HG02623 (cell line): ENCODE results near the gene NUDCD3.

Source experiments
- ATAC-seq: cut with Tn5 transposase; IDR thresholded peaks from one replicate; pipeline ENCODE4 v1.9.1; 2021; ENCODE audit warnings: moderate library complexity; ENCODE audit not compliant: unreplicated experiment

NUDCD3 gene

GRCh38 chr7:44490351-44491200, at the start of gene NUDCD3:
NUDCD3 (minus strand) TSS chr7:44490658; CDS start chr7:44490600, 58 bp downstream.
- ATAC-seq, result peak; percentile 94

- no peak for ATAC-seq
Measured at GRCh38 chr7:44539669-44540506, 49.4 kb upstream of the NUDCD3 start.

- ATAC-seq, result no peak
Measured at GRCh38 chr7:44538798-44539668, 48.6 kb upstream of the NUDCD3 start.

GRCh38 chr7:44538093-44538797, 47.8 kb upstream of the NUDCD3 start:
- ATAC-seq, result no peak

- ATAC-seq, result no peak
Measured at GRCh38 chr7:44537442-44537841, 47.0 kb upstream of the NUDCD3 start.

- ATAC-seq, result no peak
Measured at GRCh38 chr7:44536090-44536489, 45.6 kb upstream of the NUDCD3 start.

- ATAC-seq, result no peak
Measured at GRCh38 chr7:44535348-44536064, 45.0 kb upstream of the NUDCD3 start.

- ATAC-seq, result no peak
Measured at GRCh38 chr7:44534501-44534900, 44.0 kb upstream of the NUDCD3 start.

- ATAC-seq, result no peak
Measured at GRCh38 chr7:44534087-44534486, 43.6 kb upstream of the NUDCD3 start.

- ATAC-seq, result no peak
Measured at GRCh38 chr7:44533301-44534055, 43.0 kb upstream of the NUDCD3 start.

GRCh38 chr7:44531421-44532380, 41.2 kb upstream of the NUDCD3 start:
- ATAC-seq, result no peak

- ATAC-seq, result no peak
Measured at GRCh38 chr7:44530990-44531389, 40.5 kb upstream of the NUDCD3 start.

GRCh38 chr7:44524811-44525388, 34.4 kb upstream of the NUDCD3 start:
- no peak for ATAC-seq

- no peak for ATAC-seq
Measured at GRCh38 chr7:44522315-44522714, 31.9 kb upstream of the NUDCD3 start.

- no peak for ATAC-seq
Measured at GRCh38 chr7:44521347-44522095, 31.1 kb upstream of the NUDCD3 start.

GRCh38 chr7:44520574-44520973, 30.1 kb upstream of the NUDCD3 start:
- ATAC-seq, result no peak

GRCh38 chr7:44519546-44519945, 29.1 kb upstream of the NUDCD3 start:
- ATAC-seq, result no peak
